Esophagus muscularis mucosa (tissue), 4 donors: Measurements from ENCODE around the gene CRYBB2. TPM values are rescaled to one million over a fixed set of nuclear protein-coding genes. Genes with fewer than 3 reads are reported as not detected.
"Not testable (repeated sequence)": the region's sequence is repeated elsewhere in the genome, so short reads cannot be mapped to it uniquely, and the experiment has no call there.

Experiments
- DNase-seq: peaks from one replicate; pipeline ENCODE4 v3.0.0-alpha.2; 2017; ENCODE audit errors: extremely low spot score
- H3K27ac ChIP-seq, 4 donors: fragments of 200-600 bp; sonication (generic); replicated peaks in 1 of 4; 1 replicate in 3 of 4; 2 replicates in 1 of 4; pipeline ENCODE4 v1.5.1; 2016 to 2019; ENCODE audit warnings: mild to moderate bottlenecking in 1 of 4
- H3K27me3 ChIP-seq, 4 donors: fragments of 200-600 bp; sonication (generic); one replicate each; pipeline versions ENCODE4 v1.5.1 to v1.6.0; 2016 to 2019
- H3K36me3 ChIP-seq, 4 donors: fragments of 200-600 bp; sonication (generic); one replicate each; pipeline ENCODE4 v1.5.1; 2016 to 2019
- H3K4me1 ChIP-seq, 4 donors: fragments of 200-600 bp; sonication (generic); one replicate each; pipeline ENCODE4 v1.5.1; 2016 to 2019
- H3K4me3 ChIP-seq, 4 donors: fragments of 200-600 bp; sonication (generic); 1 replicate in 2 of 4; 2 replicates in 2 of 4; pipeline ENCODE4 v1.5.1; 2016 to 2019; ENCODE audit warnings: mild to moderate bottlenecking in 4 of 4, moderate library complexity in 1 of 4
- H3K9me3 ChIP-seq, 4 donors: fragments of 200-600 bp; sonication (generic); 1 replicate in 3 of 4; 2 replicates in 1 of 4; pipeline ENCODE4 v1.5.1; 2016 to 2019
- CTCF ChIP-seq, 3 experiments: fragments of 200-600 bp in 2 of 3; fragments of 450-650 bp in 1 of 3; sonication (generic) in 2 of 3; IDR thresholded peaks; one replicate each; pipeline ENCODE4 v1.5.1; 2017 to 2019; ENCODE audit warnings: antibody characterized with exemption in 3 of 3, mild to moderate bottlenecking in 2 of 3, moderate library complexity in 1 of 3
- EP300 ChIP-seq: sonication (generic); formaldehyde crosslinking; IDR thresholded peaks from one replicate; pipeline ENCODE4 v1.6.1; 2017; ENCODE audit warnings: antibody characterized with exemption
- POLR2A ChIP-seq: fragments of 450-650 bp; IDR thresholded peaks from one replicate; pipeline ENCODE4 v1.6.1; 2017; ENCODE audit warnings: antibody characterized with exemption, moderate library complexity, mild to moderate bottlenecking, low read depth
- POLR2AphosphoS5 ChIP-seq, 2 donors: sonication (generic); formaldehyde crosslinking; IDR thresholded peaks; one replicate each; pipeline ENCODE4 v1.6.1; 2017; ENCODE audit warnings: antibody characterized with exemption in 2 of 2
- WGBS: methylation state at CpG from one replicate; pipeline ENCODE4 v1.1.5; 2018; 5-methylcytosine and 5-hydroxymethylcytosine counted together
- intact Hi-C: fragments of 100-400 bp; cut with DNase I; formaldehyde crosslinking; loops from one replicate; pipeline ENCODE4 v1.15.1; 2023
- total RNA-seq, 4 donors: library from RNA; depleted of rRNA; stranded (reverse); fragments of >200 nt; gene quantifications; one replicate each; pipeline versions ENCODE4 v1.1.0 to v1.2.1, GENCODE V29; 2016

Gene CRYBB2
- total RNA-seq, 4 donors from 2014 or later = 0.40 TPM; not detected in 3

DNA sequence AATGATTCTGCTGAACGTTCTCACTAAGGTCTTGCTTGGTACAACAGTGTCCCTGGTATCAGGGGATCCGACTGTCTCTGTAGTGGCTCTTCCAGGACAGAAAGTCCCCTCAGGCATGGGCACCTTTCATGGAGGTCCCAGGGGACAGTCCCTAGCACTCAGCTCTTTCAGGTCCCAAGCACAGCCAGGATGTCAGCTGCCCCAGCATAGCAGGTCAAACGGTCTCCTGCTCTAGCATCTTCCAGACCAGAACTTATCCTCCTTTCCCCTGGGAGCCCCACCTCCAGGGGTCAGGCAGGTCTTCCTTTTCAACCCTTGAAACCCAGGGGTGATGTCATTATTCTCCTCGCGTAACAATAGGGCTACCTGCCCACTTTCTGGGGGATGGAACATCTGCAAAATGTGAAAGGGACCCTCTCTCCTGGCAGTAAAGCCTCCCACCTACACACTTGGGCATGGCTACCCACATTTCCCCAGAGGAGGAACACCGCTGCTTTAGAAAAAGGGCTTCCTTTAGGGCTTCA, 44.5 kb upstream of the CRYBB2 start:
- 84% methylated on average over 6 of the region's 6 CpGs for WGBS
- Histone ChIP-seq H3K4me1 (no peaks in the 10 kb centered on the region), H3K4me3 (no peak overlapping the region), H3K36me3 (peaks cover 9 to 80% (median 44%) of the 10 kb centered on the region in 4 donors), H3K27ac (no peak overlapping the region), H3K27me3 (no peaks in the 10 kb centered on the region), H3K9me3 (peaks cover 0 to 8% (median 3%) of the 10 kb centered on the region in 4 donors)
- TF ChIP-seq POLR2AphosphoS5 (IDR thresholded peaks at IDR 0.05) = no peak
- TF ChIP-seq EP300 = no peak
- no peak for TF ChIP-seq CTCF (IDR thresholded peaks at IDR 0.05)
- TF ChIP-seq POLR2A = no peak
- intact Hi-C loops = no loop called here
- no peak for DNase-seq

DNA sequence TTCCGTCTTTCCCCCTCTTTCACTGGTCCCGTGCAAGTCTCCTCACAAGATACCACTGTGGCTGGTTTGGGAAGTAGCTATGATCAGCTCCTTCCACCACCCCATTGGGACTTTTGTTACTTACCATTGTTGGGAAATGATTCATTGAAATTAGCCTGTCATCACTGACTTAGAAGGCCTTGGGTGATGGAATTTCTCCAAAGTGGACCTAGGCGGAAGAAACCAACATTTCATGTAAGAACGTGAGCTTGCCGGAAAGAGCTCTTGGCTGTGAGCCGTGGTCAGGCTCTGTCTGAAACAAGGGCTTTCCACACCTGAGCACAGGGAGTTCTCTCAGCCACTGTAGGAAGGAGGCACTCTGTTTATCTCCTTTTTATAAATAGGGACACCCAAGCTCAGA, 43.3 kb upstream of the CRYBB2 start:
- no peak for TF ChIP-seq CTCF (IDR thresholded peaks at IDR 0.05)
- TF ChIP-seq POLR2A = no peak
- TF ChIP-seq POLR2AphosphoS5 (IDR thresholded peaks at IDR 0.05) = no peak
- no peak for TF ChIP-seq EP300
- no peak for DNase-seq
- no peaks in the 10 kb centered on the region for H3K4me1 ChIP-seq
- intact Hi-C loops = no loop called here
- H3K4me3 ChIP-seq = no peak overlapping the region
- H3K27me3 ChIP-seq = no peaks in the 10 kb centered on the region
- no peak overlapping the region for H3K27ac ChIP-seq
- H3K36me3 ChIP-seq = peaks cover 9 to 79% (median 51%) of the 10 kb centered on the region in 4 donors
- peaks cover 0 to 10% (median 3%) of the 10 kb centered on the region in 4 donors for H3K9me3 ChIP-seq
- WGBS = 95% methylated on average over 6 of the region's 6 CpGs

DNA sequence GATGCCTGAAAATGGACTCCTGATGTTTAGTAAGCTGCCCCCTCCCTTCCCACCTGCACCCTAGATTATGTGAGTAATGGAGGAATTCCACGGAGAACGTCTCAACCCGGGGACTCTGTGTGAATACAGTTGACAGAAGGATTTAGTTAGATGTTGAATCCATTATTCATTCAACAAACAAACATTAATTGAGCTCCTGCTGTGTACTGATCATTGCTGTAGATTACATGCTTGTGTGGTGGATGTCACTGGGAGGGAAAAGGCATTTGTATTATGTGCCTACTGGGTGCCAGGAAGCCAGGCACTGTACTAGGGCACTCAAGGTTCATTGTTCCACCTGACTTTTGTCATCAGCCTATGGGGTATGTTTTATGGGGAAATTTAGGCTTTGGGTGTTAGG, 42.6 kb upstream of the CRYBB2 start:
- DNase-seq = no peak
- Histone ChIP-seq H3K4me1 (no peaks in the 10 kb centered on the region), H3K4me3 (no peak overlapping the region), H3K27ac (no peak overlapping the region), H3K9me3 (peaks cover 0 to 10% (median 3%) of the 10 kb centered on the region in 4 donors), H3K27me3 (no peaks in the 10 kb centered on the region), H3K36me3 (peaks cover 9 to 82% (median 54%) of the 10 kb centered on the region in 4 donors)
- intact Hi-C loops = no loop called here
- TF ChIP-seq POLR2AphosphoS5 (IDR thresholded peaks at IDR 0.05) (no peak), CTCF (IDR thresholded peaks at IDR 0.05) (no peak), EP300 (no peak), POLR2A (no peak)
- WGBS = 90% methylated on average over 3 of the region's 3 CpGs

- WGBS = 94% methylated on average over 13 of the region's 13 CpGs
- no peaks in the 10 kb centered on the region for H3K4me1 ChIP-seq
- H3K4me3 ChIP-seq = no peak overlapping the region
- DNase-seq = no peak
- intact Hi-C loops = no loop called here
- no peak overlapping the region for H3K27ac ChIP-seq
- TF ChIP-seq EP300 = no peak
- peaks cover 9 to 80% (median 54%) of the 10 kb centered on the region in 4 donors for H3K36me3 ChIP-seq
- H3K27me3 ChIP-seq = no peaks in the 10 kb centered on the region
- peaks cover 0 to 10% (median 3%) of the 10 kb centered on the region in 4 donors for H3K9me3 ChIP-seq
Observed at GRCh38 chr22:25177226-25177625, 42.2 kb upstream of the CRYBB2 start.

- Histone ChIP-seq H3K4me1 (no peaks in the 10 kb centered on the region), H3K27ac (no peak overlapping the region), H3K4me3 (no peak overlapping the region), H3K36me3 (peaks cover 9 to 80% (median 57%) of the 10 kb centered on the region in 4 donors), H3K9me3 (peaks cover 0 to 10% (median 3%) of the 10 kb centered on the region in 4 donors), H3K27me3 (no peaks in the 10 kb centered on the region)
- DNase-seq = no peak
- 90% methylated on average over 7 of the region's 9 CpGs for WGBS
- TF ChIP-seq EP300 = no peak
- no peak for TF ChIP-seq POLR2A
- no peak for TF ChIP-seq POLR2AphosphoS5 (IDR thresholded peaks at IDR 0.05)
- TF ChIP-seq CTCF (IDR thresholded peaks at IDR 0.05) = no peak
- intact Hi-C loops = no loop called here
Observed at GRCh38 chr22:25177895-25178294, 41.5 kb upstream of the CRYBB2 start.

DNA sequence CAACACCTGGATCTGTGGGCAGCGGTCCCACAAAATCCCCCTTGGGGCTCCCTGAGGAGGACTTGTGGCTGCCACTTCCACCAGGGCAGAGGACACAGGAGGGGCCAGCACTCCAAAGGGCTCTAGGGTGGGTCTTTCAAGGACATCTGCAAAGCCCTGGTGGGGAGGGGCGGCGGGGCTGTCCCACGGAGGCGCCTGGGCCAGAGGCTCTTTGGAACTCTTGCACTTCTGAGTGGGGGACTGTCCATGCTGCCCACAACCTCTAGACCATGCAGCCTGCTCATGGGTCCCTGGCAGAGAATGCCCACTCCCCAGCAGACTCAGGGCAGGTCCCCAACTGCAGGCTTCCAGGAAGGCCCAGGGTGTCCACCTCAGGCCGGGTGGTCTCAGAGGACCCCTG, 41.1 kb upstream of the CRYBB2 start:
- WGBS = no CpG with 5 or more reads among the region's 6 CpGs

GRCh38 chr22:25178869-25179631, 40.4 kb upstream of the CRYBB2 start:
- H3K9me3 ChIP-seq, DNase-seq, H3K27me3 ChIP-seq, H3K4me3 ChIP-seq, intact Hi-C loops, H3K4me1 ChIP-seq, H3K27ac ChIP-seq: not testable (repeated sequence)
- peaks cover 9 to 84% (median 58%) of the 10 kb centered on the region in 4 donors for H3K36me3 ChIP-seq
- 72% methylated on average over 25 of the region's 63 CpGs for WGBS

More for the DNA sequence above, 41.1 kb upstream of the CRYBB2 start:
- peaks cover 9 to 81% (median 57%) of the 10 kb centered on the region in 4 donors for H3K36me3 ChIP-seq
- DNase-seq, H3K4me3 ChIP-seq, H3K4me1 ChIP-seq, H3K27ac ChIP-seq, H3K27me3 ChIP-seq, intact Hi-C loops, H3K9me3 ChIP-seq: not testable (repeated sequence)
